Gastroesophageal sphincter (tissue), 3 donors: ENCODE data around the gene PCDHGA4.

ENCODE experiments used
- EP300 ChIP-seq: sonication (generic); formaldehyde crosslinking; IDR thresholded peaks from one replicate; pipeline ENCODE4 v1.6.1; 2017; ENCODE audit warnings: antibody characterized with exemption, mild to moderate bottlenecking
- POLR2A ChIP-seq, 2 donors: fragments of 450-650 bp; IDR thresholded peaks; one replicate each; pipeline ENCODE4 v1.6.1; 2017; ENCODE audit warnings: antibody characterized with exemption in 2 of 2, mild to moderate bottlenecking in 2 of 2, moderate library complexity in 1 of 2
- POLR2AphosphoS5 ChIP-seq: sonication (generic); formaldehyde crosslinking; IDR thresholded peaks from one replicate; pipeline ENCODE4 v1.6.1; 2017; ENCODE audit warnings: antibody characterized with exemption
- TF ChIP-seq, protein P1 (sequence below), 4 experiments: fragments of 200-600 bp in 2 of 4; fragments of 450-650 bp in 2 of 4; sonication (generic) in 1 of 4; IDR thresholded peaks; one replicate each; pipeline ENCODE4 v1.5.1; 2017 to 2019; ENCODE audit warnings: antibody characterized with exemption in 4 of 4, mild to moderate bottlenecking in 2 of 4, moderate library complexity in 2 of 4

- no peak for TF ChIP-seq POLR2AphosphoS5
- TF ChIP-seq POLR2A (IDR thresholded peaks at IDR 0.05) = no peak
- no peak for TF ChIP-seq EP300
- TF ChIP-seq, protein P1, sequence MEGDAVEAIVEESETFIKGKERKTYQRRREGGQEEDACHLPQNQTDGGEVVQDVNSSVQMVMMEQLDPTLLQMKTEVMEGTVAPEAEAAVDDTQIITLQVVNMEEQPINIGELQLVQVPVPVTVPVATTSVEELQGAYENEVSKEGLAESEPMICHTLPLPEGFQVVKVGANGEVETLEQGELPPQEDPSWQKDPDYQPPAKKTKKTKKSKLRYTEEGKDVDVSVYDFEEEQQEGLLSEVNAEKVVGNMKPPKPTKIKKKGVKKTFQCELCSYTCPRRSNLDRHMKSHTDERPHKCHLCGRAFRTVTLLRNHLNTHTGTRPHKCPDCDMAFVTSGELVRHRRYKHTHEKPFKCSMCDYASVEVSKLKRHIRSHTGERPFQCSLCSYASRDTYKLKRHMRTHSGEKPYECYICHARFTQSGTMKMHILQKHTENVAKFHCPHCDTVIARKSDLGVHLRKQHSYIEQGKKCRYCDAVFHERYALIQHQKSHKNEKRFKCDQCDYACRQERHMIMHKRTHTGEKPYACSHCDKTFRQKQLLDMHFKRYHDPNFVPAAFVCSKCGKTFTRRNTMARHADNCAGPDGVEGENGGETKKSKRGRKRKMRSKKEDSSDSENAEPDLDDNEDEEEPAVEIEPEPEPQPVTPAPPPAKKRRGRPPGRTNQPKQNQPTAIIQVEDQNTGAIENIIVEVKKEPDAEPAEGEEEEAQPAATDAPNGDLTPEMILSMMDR (IDR thresholded peaks at IDR 0.05) = no peak
Observed at GRCh38 chr5:141345327-141345726, 9.5 kb upstream of the PCDHGA4 start.
